ENCODE results near the gene HNRNPA0. TPM values are rescaled to one million over a fixed set of nuclear protein-coding genes. Genes with fewer than 3 reads are reported as not detected.

HNRNPA0 gene
- polyA plus RNA-seq, 3 donors, result 8.3 to 15.5 (median 10.8) TPM

GRCh38 chr5:137715456-137715855 is 38.7 kb downstream of the HNRNPA0 start:
- no peak overlapping the region for H3K4me2 ChIP-seq (replicated peaks; ENCODE audit: extremely low read depth, low read length, poor library complexity, severe bottlenecking)
- intact Hi-C loops (cut with micrococcal nuclease), result no loop called here
- no peaks in the 10 kb centered on the region for H3K79me2 ChIP-seq (ENCODE audit: insufficient read depth, low read length)
- H2AFZ ChIP-seq (ENCODE audit: insufficient read depth, low read depth, low read length, poor library complexity, severe bottlenecking), result no peak overlapping the region
- no peaks in the 10 kb centered on the region for H3K4me1 ChIP-seq (ENCODE audit: control insufficient read depth in 1 of 2, insufficient read depth in 2 of 2, low read length in 2 of 2)
- WGBS (ENCODE audit: insufficient coverage), result 100% methylated on average over 1 of the region's 1 CpG
- H3K4me3 Mint-ChIP-seq, result no peak overlapping the region
- no peak overlapping the region for H3K27ac Mint-ChIP-seq
- no peaks in the 10 kb centered on the region for H3K36me3 ChIP-seq (replicated peaks in 1 of 2; ENCODE audit: control insufficient read depth in 1 of 2, insufficient read depth in 2 of 2, low read length in 2 of 2)
- no peaks in the 10 kb centered on the region for H3K9me3 ChIP-seq (replicated peaks in 1 of 2; ENCODE audit: control insufficient read depth in 1 of 2, insufficient read depth in 1 of 2, low read length in 2 of 2)
- TF ChIP-seq, protein P1, sequence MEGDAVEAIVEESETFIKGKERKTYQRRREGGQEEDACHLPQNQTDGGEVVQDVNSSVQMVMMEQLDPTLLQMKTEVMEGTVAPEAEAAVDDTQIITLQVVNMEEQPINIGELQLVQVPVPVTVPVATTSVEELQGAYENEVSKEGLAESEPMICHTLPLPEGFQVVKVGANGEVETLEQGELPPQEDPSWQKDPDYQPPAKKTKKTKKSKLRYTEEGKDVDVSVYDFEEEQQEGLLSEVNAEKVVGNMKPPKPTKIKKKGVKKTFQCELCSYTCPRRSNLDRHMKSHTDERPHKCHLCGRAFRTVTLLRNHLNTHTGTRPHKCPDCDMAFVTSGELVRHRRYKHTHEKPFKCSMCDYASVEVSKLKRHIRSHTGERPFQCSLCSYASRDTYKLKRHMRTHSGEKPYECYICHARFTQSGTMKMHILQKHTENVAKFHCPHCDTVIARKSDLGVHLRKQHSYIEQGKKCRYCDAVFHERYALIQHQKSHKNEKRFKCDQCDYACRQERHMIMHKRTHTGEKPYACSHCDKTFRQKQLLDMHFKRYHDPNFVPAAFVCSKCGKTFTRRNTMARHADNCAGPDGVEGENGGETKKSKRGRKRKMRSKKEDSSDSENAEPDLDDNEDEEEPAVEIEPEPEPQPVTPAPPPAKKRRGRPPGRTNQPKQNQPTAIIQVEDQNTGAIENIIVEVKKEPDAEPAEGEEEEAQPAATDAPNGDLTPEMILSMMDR (IDR thresholded peaks at IDR 0.05), result no peak
- no peak overlapping the region for H3K27ac ChIP-seq (ENCODE audit: low read depth in 1 of 2, low read length in 2 of 2)
- peaks cover 2% of the 10 kb centered on the region for H3K4me1 Mint-ChIP-seq
- H3K27me3 ChIP-seq (ENCODE audit: control insufficient read depth in 2 of 2, insufficient read depth in 2 of 2, low read length in 2 of 2), result no peaks in the 10 kb centered on the region
- no peaks in the 10 kb centered on the region for H3K36me3 Mint-ChIP-seq
- H3K9me3 Mint-ChIP-seq, result peaks cover 0 to 5% (median 3%) of the 10 kb centered on the region in 7 donors
- no peak overlapping the region for H3K4me3 ChIP-seq (replicated peaks in 1 of 3; ENCODE audit: low read depth in 2 of 3, low read length in 3 of 3)
- no peak overlapping the region for H3K9ac ChIP-seq (ENCODE audit: insufficient read depth, low read length, poor library complexity, severe bottlenecking)
- no peak for DNase-seq
- H3K27me3 Mint-ChIP-seq (ENCODE audit: low read depth in 3 of 3), result peaks cover 0 to 2% (median 0%) of the 10 kb centered on the region in 3 donors
- H4K20me1 ChIP-seq (ENCODE audit: insufficient read depth, low read length), result no peaks in the 10 kb centered on the region

DNA sequence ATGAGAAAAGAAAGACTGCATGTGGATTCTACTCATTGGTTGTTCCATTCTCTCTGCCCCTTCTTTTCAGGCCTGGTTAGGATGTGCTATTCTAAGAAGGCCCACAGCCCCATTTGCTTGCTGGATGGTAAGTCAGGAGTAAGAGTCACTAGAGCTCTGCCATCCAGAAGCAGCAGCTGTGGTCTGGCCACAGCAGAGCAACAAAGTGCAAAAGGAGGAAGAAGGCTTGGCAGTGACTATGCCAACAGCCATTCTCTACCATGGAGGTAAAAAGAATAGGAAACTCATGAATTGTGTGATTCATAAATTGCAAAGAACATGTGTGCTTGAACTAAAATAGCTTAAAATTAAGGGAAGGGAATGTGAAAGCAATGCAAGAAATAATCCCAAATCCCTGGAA is 39.2 kb downstream of the HNRNPA0 start:
- Histone ChIP-seq H3K36me3 (replicated peaks in 1 of 2; ENCODE audit: control insufficient read depth in 1 of 2, insufficient read depth in 2 of 2, low read length in 2 of 2) (no peaks in the 10 kb centered on the region), H3K9me3 (replicated peaks in 1 of 2; ENCODE audit: control insufficient read depth in 1 of 2, insufficient read depth in 1 of 2, low read length in 2 of 2) (no peaks in the 10 kb centered on the region), H3K27me3 (ENCODE audit: control insufficient read depth in 2 of 2, insufficient read depth in 2 of 2, low read length in 2 of 2) (no peaks in the 10 kb centered on the region), H3K4me1 (ENCODE audit: control insufficient read depth in 1 of 2, insufficient read depth in 2 of 2, low read length in 2 of 2) (no peaks in the 10 kb centered on the region), H3K4me3 (replicated peaks in 1 of 3; ENCODE audit: low read depth in 2 of 3, low read length in 3 of 3) (no peak overlapping the region), H4K20me1 (ENCODE audit: insufficient read depth, low read length) (no peaks in the 10 kb centered on the region), H3K79me2 (ENCODE audit: insufficient read depth, low read length) (no peaks in the 10 kb centered on the region), H3K9ac (ENCODE audit: insufficient read depth, low read length, poor library complexity, severe bottlenecking) (no peak overlapping the region), H3K27ac (ENCODE audit: low read depth in 1 of 2, low read length in 2 of 2) (no peak overlapping the region), H2AFZ (ENCODE audit: insufficient read depth, low read depth, low read length, poor library complexity, severe bottlenecking) (no peak overlapping the region), H3K4me2 (replicated peaks; ENCODE audit: extremely low read depth, low read length, poor library complexity, severe bottlenecking) (no peak overlapping the region)
- intact Hi-C loops (cut with micrococcal nuclease), result no loop called here
- Mint-ChIP-seq H3K4me3 (no peak overlapping the region), H3K27ac (no peak overlapping the region), H3K36me3 (no peaks in the 10 kb centered on the region), H3K9me3 (peaks cover 0 to 5% (median 3%) of the 10 kb centered on the region in 7 donors), H3K4me1 (peaks cover 2% of the 10 kb centered on the region), H3K27me3 (ENCODE audit: low read depth in 3 of 3) (no peaks in the 10 kb centered on the region)
- no peak for DNase-seq
- TF ChIP-seq, protein P1 (IDR thresholded peaks at IDR 0.05), result no peak

Data from CD14-positive monocyte (primary cell).